ENCODE measurements around the gene CDC73. TPM values are rescaled to one million over a fixed set of nuclear protein-coding genes. Genes with fewer than 3 reads are reported as not detected.

CDC73 gene
- total RNA-seq, 1 donor from 2014 or later: 20.1 TPM

- no peak overlapping the region for H3K4me3 ChIP-seq (ENCODE audit: low read depth, low read length)
- TF ChIP-seq, protein P1, sequence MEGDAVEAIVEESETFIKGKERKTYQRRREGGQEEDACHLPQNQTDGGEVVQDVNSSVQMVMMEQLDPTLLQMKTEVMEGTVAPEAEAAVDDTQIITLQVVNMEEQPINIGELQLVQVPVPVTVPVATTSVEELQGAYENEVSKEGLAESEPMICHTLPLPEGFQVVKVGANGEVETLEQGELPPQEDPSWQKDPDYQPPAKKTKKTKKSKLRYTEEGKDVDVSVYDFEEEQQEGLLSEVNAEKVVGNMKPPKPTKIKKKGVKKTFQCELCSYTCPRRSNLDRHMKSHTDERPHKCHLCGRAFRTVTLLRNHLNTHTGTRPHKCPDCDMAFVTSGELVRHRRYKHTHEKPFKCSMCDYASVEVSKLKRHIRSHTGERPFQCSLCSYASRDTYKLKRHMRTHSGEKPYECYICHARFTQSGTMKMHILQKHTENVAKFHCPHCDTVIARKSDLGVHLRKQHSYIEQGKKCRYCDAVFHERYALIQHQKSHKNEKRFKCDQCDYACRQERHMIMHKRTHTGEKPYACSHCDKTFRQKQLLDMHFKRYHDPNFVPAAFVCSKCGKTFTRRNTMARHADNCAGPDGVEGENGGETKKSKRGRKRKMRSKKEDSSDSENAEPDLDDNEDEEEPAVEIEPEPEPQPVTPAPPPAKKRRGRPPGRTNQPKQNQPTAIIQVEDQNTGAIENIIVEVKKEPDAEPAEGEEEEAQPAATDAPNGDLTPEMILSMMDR (IDR thresholded peaks at IDR 0.05; ENCODE audit: insufficient read depth, low read length, poor library complexity, severe bottlenecking): no peak
- no peaks in the 10 kb centered on the region for H3K27me3 ChIP-seq (ENCODE audit: control insufficient read depth, insufficient read depth, low read length)
- no peak for DNase-seq (ENCODE audit: low read depth)
- H3K36me3 ChIP-seq (ENCODE audit: control insufficient read depth, insufficient read depth, low read length): no peaks in the 10 kb centered on the region
These were observed 11.6 kb upstream of the CDC73 start for GRCh38 chr1:193110246-193110645.

- no peaks in the 10 kb centered on the region for H3K36me3 ChIP-seq (ENCODE audit: control insufficient read depth, insufficient read depth, low read length)
- no peak for DNase-seq (ENCODE audit: low read depth)
- no peaks in the 10 kb centered on the region for H3K27me3 ChIP-seq (ENCODE audit: control insufficient read depth, insufficient read depth, low read length)
- TF ChIP-seq, protein P1 (IDR thresholded peaks at IDR 0.05; ENCODE audit: insufficient read depth, low read length, poor library complexity, severe bottlenecking): no peak
- no peak overlapping the region for H3K4me3 ChIP-seq (ENCODE audit: low read depth, low read length)
These were observed 11.0 kb upstream of the CDC73 start for GRCh38 chr1:193110864-193111263.

- TF ChIP-seq, protein P1 (IDR thresholded peaks at IDR 0.05; ENCODE audit: insufficient read depth, low read length, poor library complexity, severe bottlenecking): no peak
- DNase-seq (ENCODE audit: low read depth): peak; percentile 51
- H3K27me3 ChIP-seq (ENCODE audit: control insufficient read depth, insufficient read depth, low read length): no peaks in the 10 kb centered on the region
- H3K36me3 ChIP-seq (ENCODE audit: control insufficient read depth, insufficient read depth, low read length): no peaks in the 10 kb centered on the region
- no peak overlapping the region for H3K4me3 ChIP-seq (ENCODE audit: low read depth, low read length)
These were observed 10.2 kb upstream of the CDC73 start for GRCh38 chr1:193111641-193112090.

GRCh38 chr1:193113258-193113991, 8.4 kb upstream of the CDC73 start:
- H3K36me3 ChIP-seq (ENCODE audit: control insufficient read depth, insufficient read depth, low read length): no peaks in the 10 kb centered on the region
- no peaks in the 10 kb centered on the region for H3K27me3 ChIP-seq (ENCODE audit: control insufficient read depth, insufficient read depth, low read length)
- TF ChIP-seq, protein P1 (IDR thresholded peaks at IDR 0.05; ENCODE audit: insufficient read depth, low read length, poor library complexity, severe bottlenecking): no peak
- no peak for DNase-seq (ENCODE audit: low read depth)
- H3K4me3 ChIP-seq (ENCODE audit: low read depth, low read length): no peak overlapping the region

DNA sequence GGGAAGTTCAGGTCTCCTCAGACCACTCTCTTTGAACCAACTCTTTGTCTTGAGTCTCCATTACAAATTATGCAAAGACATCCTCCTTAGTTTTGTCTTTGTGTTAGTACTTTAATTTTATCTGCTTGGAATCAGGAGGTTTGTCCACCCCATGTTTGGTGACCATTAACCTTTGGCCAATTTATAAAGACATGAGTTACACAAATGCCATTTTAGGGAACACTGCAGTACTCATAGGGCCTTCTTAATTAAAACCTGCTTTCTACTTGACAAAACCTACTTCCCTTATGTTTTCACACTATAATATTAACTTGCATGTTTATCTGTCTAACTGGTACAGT, 7.9 kb upstream of the CDC73 start:
- Histone ChIP-seq H3K36me3 (ENCODE audit: control insufficient read depth, insufficient read depth, low read length) (no peaks in the 10 kb centered on the region), H3K27me3 (ENCODE audit: control insufficient read depth, insufficient read depth, low read length) (no peaks in the 10 kb centered on the region), H3K4me3 (ENCODE audit: low read depth, low read length) (no peak overlapping the region)
- DNase-seq (ENCODE audit: low read depth): no peak
- TF ChIP-seq, protein P1 (IDR thresholded peaks at IDR 0.05; ENCODE audit: insufficient read depth, low read length, poor library complexity, severe bottlenecking): no peak

Data from kidney epithelial cell (primary cell).